Trophoblast cell (in vitro differentiated cells and primary cell): ENCODE data around the gene SLC35G4.

Experiments used
- DNase-seq, 2 donors: peaks; one replicate each; pipeline ENCODE4 v3.0.0-alpha.2; 2016
- H2AFZ ChIP-seq: 2 replicates; pipeline ENCODE4 v1.6.1; 2013; ENCODE audit warnings: low read length, moderate library complexity, mild to moderate bottlenecking; ENCODE audit not compliant: insufficient read depth, poor library complexity
- H2AK5ac ChIP-seq: 2 replicates; pipeline ENCODE4 v1.6.1; 2013; ENCODE audit warnings: mild to moderate bottlenecking, low read length
- H2BK120ac ChIP-seq: 2 replicates; pipeline ENCODE4 v1.6.1; 2013; ENCODE audit warnings: low read length, mild to moderate bottlenecking, moderate library complexity; ENCODE audit not compliant: insufficient read depth, poor library complexity
- H2BK12ac ChIP-seq: 2 replicates; pipeline ENCODE4 v1.6.1; 2013; ENCODE audit warnings: mild to moderate bottlenecking, low read length, moderate library complexity
- H2BK5ac ChIP-seq: 2 replicates; pipeline ENCODE4 v1.6.1; 2013; ENCODE audit warnings: low read length, low read depth, moderate library complexity, mild to moderate bottlenecking; ENCODE audit not compliant: poor library complexity
- H3K14ac ChIP-seq: 2 replicates; pipeline ENCODE4 v1.6.1; 2013; ENCODE audit warnings: mild to moderate bottlenecking, low read length
- H3K18ac ChIP-seq: 2 replicates; pipeline ENCODE4 v1.6.1; 2013; ENCODE audit warnings: mild to moderate bottlenecking, low read length
- H3K23ac ChIP-seq: 2 replicates; pipeline ENCODE4 v1.6.1; 2013; ENCODE audit warnings: low read length
- H3K27ac ChIP-seq: 2 replicates; pipeline ENCODE4 v1.5.1; 2013; ENCODE audit warnings: low read depth, mild to moderate bottlenecking, inconsistent platforms, low read length, moderate library complexity
- H3K27me3 ChIP-seq: 2 replicates; pipeline ENCODE4 v1.6.1; 2013; ENCODE audit warnings: inconsistent platforms, mild to moderate bottlenecking, low read length, moderate library complexity; ENCODE audit not compliant: insufficient read depth
- H3K36me3 ChIP-seq, 2 experiments: 1 replicate in 1 of 2; 2 replicates in 1 of 2; pipeline ENCODE4 v1.6.1; 2013; ENCODE audit warnings: low read length in 2 of 2, mild to moderate bottlenecking in 2 of 2, moderate library complexity in 1 of 2; ENCODE audit not compliant: insufficient read depth in 2 of 2, control insufficient read depth in 1 of 2
- H3K4ac ChIP-seq: 2 replicates; pipeline ENCODE4 v1.6.1; 2013; ENCODE audit warnings: low read depth, mild to moderate bottlenecking, low read length, moderate library complexity
- H3K4me1 ChIP-seq, 2 experiments: 1 replicate in 1 of 2; 2 replicates in 1 of 2; pipeline ENCODE4 v1.6.1; 2013; ENCODE audit warnings: low read length in 2 of 2, mild to moderate bottlenecking in 2 of 2, moderate library complexity in 1 of 2; ENCODE audit not compliant: insufficient read depth in 2 of 2, control insufficient read depth in 1 of 2
- H3K4me2 ChIP-seq: 2 replicates; pipeline ENCODE4 v1.6.1; 2013; ENCODE audit warnings: inconsistent platforms, mild to moderate bottlenecking, low read length, moderate library complexity
- H3K4me3 ChIP-seq: 2 replicates; pipeline ENCODE4 v1.5.1; 2013; ENCODE audit warnings: mild to moderate bottlenecking, low read depth, low read length, inconsistent platforms
- H3K79me1 ChIP-seq: one replicate; pipeline ENCODE4 v1.6.1; 2013; ENCODE audit warnings: low read length
- H3K79me2 ChIP-seq: 2 replicates; pipeline ENCODE4 v1.6.1; 2013; ENCODE audit warnings: low read length, mild to moderate bottlenecking; ENCODE audit not compliant: control insufficient read depth, insufficient read depth, poor library complexity
- H3K9ac ChIP-seq: 2 replicates; pipeline ENCODE4 v1.6.1; 2013; ENCODE audit warnings: mild to moderate bottlenecking, low read length
- H3K9me3 ChIP-seq: 2 replicates; pipeline ENCODE4 v1.6.1; 2013; ENCODE audit warnings: low read depth, mild to moderate bottlenecking, control low read depth, inconsistent platforms, low read length; ENCODE audit not compliant: insufficient read depth
- H4K12ac ChIP-seq: 2 replicates; pipeline ENCODE4 v1.6.1; 2013; ENCODE audit warnings: low read depth, mild to moderate bottlenecking, low read length, moderate library complexity
- H4K8ac ChIP-seq: 2 replicates; pipeline ENCODE4 v1.6.1; 2013; ENCODE audit warnings: low read depth, mild to moderate bottlenecking, low read length, moderate library complexity
- H4K91ac ChIP-seq: one replicate; pipeline ENCODE4 v1.6.1; 2013; ENCODE audit warnings: low read depth, mild to moderate bottlenecking, low read length, moderate library complexity
- WGBS: extraction: QIAGEN DNeasy Blood & Tissue Kit; methylation state at CpG from one replicate; pipeline ENCODE4 v1.1.7; 2013; ENCODE audit warnings: missing lambda C conversion rate; ENCODE audit not compliant: insufficient read length, insufficient coverage; ENCODE audit errors: extremely low coverage; 5-methylcytosine and 5-hydroxymethylcytosine counted together

SLC35G4 gene

DNA sequence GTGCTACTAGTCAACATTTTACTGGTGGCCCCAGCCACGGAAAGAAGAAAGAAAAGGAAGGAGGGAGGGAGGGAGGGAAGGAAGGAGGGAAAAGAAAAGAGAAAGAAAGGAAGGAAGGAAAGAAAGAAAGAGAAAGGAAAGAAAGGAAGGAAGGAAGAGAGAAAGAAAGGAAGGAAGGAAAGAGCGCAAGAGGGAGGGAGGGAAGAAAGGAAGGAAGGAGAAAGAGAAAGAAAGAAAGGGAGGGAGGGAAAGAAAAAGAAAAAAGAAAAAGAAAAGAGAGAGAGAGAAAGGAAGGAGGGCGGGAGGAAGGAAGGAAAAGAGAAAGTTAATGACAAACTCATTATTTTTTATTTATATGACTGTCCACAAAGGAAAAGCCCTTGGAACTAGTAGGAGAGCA is 34.9 kb upstream of the SLC35G4 start:
- Histone ChIP-seq H2BK120ac (no peak overlapping the region), H4K12ac (no peak overlapping the region), H3K4me2 (no peak overlapping the region), H3K36me3 (no peaks in the 10 kb centered on the region), H3K27ac (no peak overlapping the region), H3K27me3 (no peaks in the 10 kb centered on the region), H3K79me1 (peaks cover 2% of the 10 kb centered on the region), H3K4me1 (peaks cover 5 to 6% of the 10 kb centered on the region in 2 experiments), H3K23ac (no peak overlapping the region), H2BK5ac (no peak overlapping the region), H2AFZ (no peak overlapping the region), H3K14ac (no peak overlapping the region), H2BK12ac (no peak overlapping the region), H4K8ac (no peak overlapping the region), H3K9me3 (no peaks in the 10 kb centered on the region), H3K18ac (no peak overlapping the region), H3K4me3 (no peak overlapping the region), H2AK5ac (no peak overlapping the region), H3K4ac (no peak overlapping the region), H3K79me2 (no peaks in the 10 kb centered on the region), H3K9ac (no peak overlapping the region), H4K91ac (no peak overlapping the region)
- no peak for DNase-seq
- WGBS = no CpG with 5 or more reads among the region's 3 CpGs

DNA sequence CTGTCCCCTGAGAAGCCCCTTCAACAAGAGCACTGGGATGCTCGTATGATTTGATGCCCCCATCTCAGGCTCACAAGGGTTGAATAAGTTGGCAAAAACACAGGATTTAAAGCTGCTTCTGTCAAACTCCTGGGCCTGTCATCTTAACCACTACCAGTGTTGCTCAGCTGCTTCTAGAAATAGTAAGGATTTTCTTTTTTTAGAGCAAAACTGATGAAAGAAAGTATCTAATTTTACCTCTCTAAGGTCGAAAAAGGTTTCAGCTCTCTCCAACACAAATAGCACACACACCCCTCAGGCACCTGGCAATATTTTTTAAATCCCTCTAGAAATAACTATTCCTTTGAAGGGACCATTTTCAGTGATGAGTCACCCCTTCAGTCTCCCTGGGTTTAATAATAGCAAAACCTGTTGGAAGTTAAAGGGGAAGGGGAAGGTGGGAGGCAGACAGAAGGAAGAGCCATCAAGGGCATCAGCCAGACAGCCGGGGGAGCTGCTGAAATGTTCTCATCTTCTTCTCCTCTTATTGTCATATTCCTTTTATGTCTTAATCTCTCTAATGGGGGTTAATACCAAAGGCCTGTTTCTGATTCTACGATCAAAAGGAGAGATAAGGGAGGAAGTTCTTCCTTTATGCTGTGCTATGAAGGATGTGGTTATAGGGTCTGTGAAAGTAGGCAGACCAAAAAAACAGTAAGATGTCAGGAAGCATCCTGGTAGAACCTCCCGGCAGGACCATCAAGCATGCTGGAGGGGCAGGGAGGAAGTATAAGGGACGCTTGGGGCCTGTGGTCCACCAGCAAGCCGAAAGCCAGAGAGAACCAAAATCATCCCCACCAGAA is 31.9 kb upstream of the SLC35G4 start:
- Histone ChIP-seq H2AK5ac (peak overlapping the region; percentile 48), H3K27ac (no peak overlapping the region), H4K8ac (no peak overlapping the region), H3K27me3 (no peaks in the 10 kb centered on the region), H3K79me2 (no peaks in the 10 kb centered on the region), H2BK5ac (no peak overlapping the region), H3K4me2 (no peak overlapping the region), H3K9me3 (no peaks in the 10 kb centered on the region), H3K14ac (no peak overlapping the region), H2AFZ (no peak overlapping the region), H4K91ac (no peak overlapping the region), H3K4me1 (peaks cover 5 to 6% of the 10 kb centered on the region in 2 experiments), H2BK120ac (no peak overlapping the region), H3K4me3 (no peak overlapping the region), H2BK12ac (no peak overlapping the region), H3K18ac (no peak overlapping the region), H3K23ac (no peak overlapping the region), H3K79me1 (peaks cover 2% of the 10 kb centered on the region), H3K9ac (no peak overlapping the region), H4K12ac (no peak overlapping the region), H3K36me3 (no peaks in the 10 kb centered on the region), H3K4ac (no peak overlapping the region)
- WGBS = no CpG with 5 or more reads among the region's 7 CpGs
- DNase-seq = no peak

GRCh38 chr18:11578799-11579198 is 30.6 kb upstream of the SLC35G4 start:
- DNase-seq = no peak
- Histone ChIP-seq H3K4ac (no peak overlapping the region), H4K91ac (no peak overlapping the region), H2BK120ac (no peak overlapping the region), H3K79me1 (peaks cover 2% of the 10 kb centered on the region), H2AFZ (no peak overlapping the region), H3K27me3 (no peaks in the 10 kb centered on the region), H3K4me3 (no peak overlapping the region), H2BK12ac (no peak overlapping the region), H2BK5ac (no peak overlapping the region), H4K8ac (no peak overlapping the region), H4K12ac (no peak overlapping the region), H2AK5ac (no peak overlapping the region), H3K23ac (no peak overlapping the region), H3K36me3 (no peaks in the 10 kb centered on the region), H3K9ac (no peak overlapping the region), H3K14ac (no peak overlapping the region), H3K4me2 (no peak overlapping the region), H3K18ac (no peak overlapping the region), H3K79me2 (no peaks in the 10 kb centered on the region), H3K9me3 (no peaks in the 10 kb centered on the region), H3K4me1 (peaks cover 5 to 6% of the 10 kb centered on the region in 2 experiments), H3K27ac (no peak overlapping the region)
- no CpG with 5 or more reads among the region's 3 CpGs for WGBS

DNA sequence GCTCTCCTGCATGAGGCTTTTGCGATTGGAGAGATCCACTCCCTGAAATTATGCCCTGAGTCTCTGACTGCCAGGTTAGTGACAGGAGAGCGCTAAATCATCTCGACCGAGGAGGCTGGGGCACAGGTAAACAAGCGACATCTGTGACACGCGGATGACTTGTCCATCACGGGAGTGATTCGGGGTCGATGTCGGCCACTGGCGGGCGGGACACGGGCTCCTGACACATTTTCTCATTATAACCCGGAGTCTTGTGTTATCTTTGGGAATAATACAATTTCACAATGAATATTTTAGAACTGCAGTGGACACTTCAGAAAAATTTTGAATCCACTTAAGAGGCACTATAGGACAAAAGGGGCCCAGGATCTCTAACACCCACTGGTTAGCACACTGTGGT is 29.5 kb upstream of the SLC35G4 start:
- H3K18ac ChIP-seq = no peak overlapping the region
- no peak for DNase-seq
- H3K14ac ChIP-seq = no peak overlapping the region
- no peak overlapping the region for H2BK12ac ChIP-seq
- H3K27me3 ChIP-seq = no peaks in the 10 kb centered on the region
- WGBS = no CpG with 5 or more reads among the region's 15 CpGs
- no peak overlapping the region for H2BK5ac ChIP-seq
- no peak overlapping the region for H3K27ac ChIP-seq
- H3K4me3 ChIP-seq = no peak overlapping the region
- H3K4ac ChIP-seq = no peak overlapping the region
- H4K8ac ChIP-seq = no peak overlapping the region
- H3K79me1 ChIP-seq = peaks cover 2% of the 10 kb centered on the region
- no peaks in the 10 kb centered on the region for H3K36me3 ChIP-seq
- H3K9ac ChIP-seq = no peak overlapping the region
- H3K9me3 ChIP-seq = no peaks in the 10 kb centered on the region
- no peak overlapping the region for H4K12ac ChIP-seq
- peaks cover 5 to 6% of the 10 kb centered on the region in 2 experiments for H3K4me1 ChIP-seq
- H2AFZ ChIP-seq = no peak overlapping the region
- no peak overlapping the region for H2BK120ac ChIP-seq
- no peak overlapping the region for H3K4me2 ChIP-seq
- no peak overlapping the region for H4K91ac ChIP-seq
- H3K79me2 ChIP-seq = no peaks in the 10 kb centered on the region
- H2AK5ac ChIP-seq = no peak overlapping the region
- H3K23ac ChIP-seq = no peak overlapping the region
